ENCODE results near the gene RBAK. TPM values are rescaled to one million over a fixed set of nuclear protein-coding genes. Genes with fewer than 3 reads are reported as not detected.

RBAK gene
- total RNA-seq, 1 experiment from 2014 or later, result 18.5 TPM

GRCh38 chr7:5088906-5089305 lies 43.2 kb downstream of the RBAK start:
- Histone ChIP-seq H3K9ac (ENCODE audit: extremely low read depth, insufficient read length, low read length) (no peak overlapping the region), H3K27ac (ENCODE audit: insufficient read length, low read depth, low read length) (no peak overlapping the region), H2BK120ac (ENCODE audit: low read depth, low read length, poor library complexity, severe bottlenecking) (no peak overlapping the region), H3K4ac (ENCODE audit: low read depth, low read length) (no peak overlapping the region), H3K56ac (ENCODE audit: insufficient read length, low read depth, low read length) (no peak overlapping the region), H4K91ac (ENCODE audit: insufficient read length, low read depth, low read length) (no peak overlapping the region), H4K5ac (ENCODE audit: insufficient read length, low read depth, low read length) (no peak overlapping the region), H4K20me1 (ENCODE audit: control insufficient read depth, insufficient read depth, insufficient read length) (no peaks in the 10 kb centered on the region), H3K79me2 (ENCODE audit: insufficient read depth, low read length) (no peaks in the 10 kb centered on the region), H3T11ph (ENCODE audit: low read length) (no peak overlapping the region), H3K23me2 (ENCODE audit: insufficient read length, low read depth, low read length, poor library complexity, severe bottlenecking) (no peaks in the 10 kb centered on the region), H3K4me2 (ENCODE audit: insufficient read depth, insufficient read length, low read length) (no peak overlapping the region), H3K79me1 (ENCODE audit: insufficient read depth, low read depth, low read length, poor library complexity, severe bottlenecking) (no peaks in the 10 kb centered on the region), H4K8ac (replicated peaks; ENCODE audit: insufficient read length, low read depth, low read length) (no peak overlapping the region), H2AK5ac (ENCODE audit: insufficient read length, low read length) (no peak overlapping the region), H2BK12ac (ENCODE audit: insufficient read length, low read depth, low read length) (no peak overlapping the region), H2BK15ac (ENCODE audit: low read depth, low read length) (no peak overlapping the region), H3K9me3 (ENCODE audit: control insufficient read depth, low read depth, low read length) (peaks cover 8% of the 10 kb centered on the region), H2BK20ac (ENCODE audit: low read depth, low read length, poor library complexity, severe bottlenecking) (no peak overlapping the region), H3K18ac (ENCODE audit: insufficient read length, low read depth, low read length) (no peak overlapping the region), H2AFZ (ENCODE audit: low read length) (no peak overlapping the region), H3K23ac (ENCODE audit: insufficient read length, low read depth, low read length) (no peak overlapping the region), H3K14ac (ENCODE audit: insufficient read depth, low read length) (no peak overlapping the region), H3K27me3 (ENCODE audit: insufficient read depth, low read length) (no peaks in the 10 kb centered on the region), H2BK5ac (ENCODE audit: insufficient read length, low read length) (no peak overlapping the region), H3K4me1 (ENCODE audit: insufficient read depth, low read length) (no peaks in the 10 kb centered on the region)
- peaks cover 3 to 4% of the 10 kb centered on the region in 2 experiments; a peak in 3 of 4 replicates for H3K4me1 Mint-ChIP-seq
- TF ChIP-seq, protein P1, sequence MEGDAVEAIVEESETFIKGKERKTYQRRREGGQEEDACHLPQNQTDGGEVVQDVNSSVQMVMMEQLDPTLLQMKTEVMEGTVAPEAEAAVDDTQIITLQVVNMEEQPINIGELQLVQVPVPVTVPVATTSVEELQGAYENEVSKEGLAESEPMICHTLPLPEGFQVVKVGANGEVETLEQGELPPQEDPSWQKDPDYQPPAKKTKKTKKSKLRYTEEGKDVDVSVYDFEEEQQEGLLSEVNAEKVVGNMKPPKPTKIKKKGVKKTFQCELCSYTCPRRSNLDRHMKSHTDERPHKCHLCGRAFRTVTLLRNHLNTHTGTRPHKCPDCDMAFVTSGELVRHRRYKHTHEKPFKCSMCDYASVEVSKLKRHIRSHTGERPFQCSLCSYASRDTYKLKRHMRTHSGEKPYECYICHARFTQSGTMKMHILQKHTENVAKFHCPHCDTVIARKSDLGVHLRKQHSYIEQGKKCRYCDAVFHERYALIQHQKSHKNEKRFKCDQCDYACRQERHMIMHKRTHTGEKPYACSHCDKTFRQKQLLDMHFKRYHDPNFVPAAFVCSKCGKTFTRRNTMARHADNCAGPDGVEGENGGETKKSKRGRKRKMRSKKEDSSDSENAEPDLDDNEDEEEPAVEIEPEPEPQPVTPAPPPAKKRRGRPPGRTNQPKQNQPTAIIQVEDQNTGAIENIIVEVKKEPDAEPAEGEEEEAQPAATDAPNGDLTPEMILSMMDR (conservative IDR thresholded peaks at IDR 0.05), result no peak
- peaks cover 2 to 3% (median 2%) of the 10 kb centered on the region in 3 experiments; a peak in 5 of 7 replicates for H3K36me3 Mint-ChIP-seq (ENCODE audit: insufficient read depth in 1 of 3, low read depth in 3 of 3)
- H3K9me3 Mint-ChIP-seq, result peaks cover 16 to 18% of the 10 kb centered on the region in 2 experiments
- no peak for DNase-seq
- no peak overlapping the region for H3K4me3 Mint-ChIP-seq
- no CpG with 5 or more reads among the region's 8 CpGs for WGBS (ENCODE audit: extremely low coverage, insufficient read length, low lambda C conversion rate)
- H3K27ac Mint-ChIP-seq, result no peak overlapping the region
- H3K27me3 Mint-ChIP-seq (ENCODE audit: low read depth), result peaks cover 27% of the 10 kb centered on the region

Data from H9 (cell line).